ENCODE results near the gene CDS2. TPM values are rescaled to one million over a fixed set of nuclear protein-coding genes. Genes with fewer than 3 reads are reported as not detected.

Gene CDS2
- total RNA-seq, 1 donor, result 49.1 TPM

DNA sequence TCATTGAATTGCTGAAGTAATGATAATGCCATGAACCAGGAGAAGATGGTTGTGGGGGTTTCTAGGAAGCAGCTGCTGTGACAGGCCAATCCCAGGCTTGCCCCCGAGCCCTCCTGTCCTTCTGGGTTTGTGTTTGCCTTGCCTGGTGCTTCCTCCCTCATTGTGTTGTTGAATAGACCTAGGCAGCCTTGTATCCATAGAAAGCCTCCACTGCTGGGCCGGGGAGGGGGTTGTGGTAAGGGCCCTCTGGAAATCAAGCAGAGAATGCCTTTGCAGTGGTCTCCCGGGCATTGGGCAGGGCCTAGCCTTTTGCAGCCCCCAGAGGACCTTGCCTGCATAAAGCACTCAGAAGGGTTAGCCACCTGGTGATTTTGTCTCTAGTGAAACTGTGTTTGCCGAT, 69.3 kb downstream of the CDS2 start:
- H3K4me3 ChIP-seq (ENCODE audit: low read length), result no peak overlapping the region
- no peaks in the 10 kb centered on the region for H3K27me3 ChIP-seq (ENCODE audit: insufficient read depth, low read length)
- no peaks in the 10 kb centered on the region for H3K4me1 ChIP-seq (ENCODE audit: insufficient read depth, low read length)
- H3K9me3 ChIP-seq (ENCODE audit: low read depth, low read length), result no peaks in the 10 kb centered on the region

DNA sequence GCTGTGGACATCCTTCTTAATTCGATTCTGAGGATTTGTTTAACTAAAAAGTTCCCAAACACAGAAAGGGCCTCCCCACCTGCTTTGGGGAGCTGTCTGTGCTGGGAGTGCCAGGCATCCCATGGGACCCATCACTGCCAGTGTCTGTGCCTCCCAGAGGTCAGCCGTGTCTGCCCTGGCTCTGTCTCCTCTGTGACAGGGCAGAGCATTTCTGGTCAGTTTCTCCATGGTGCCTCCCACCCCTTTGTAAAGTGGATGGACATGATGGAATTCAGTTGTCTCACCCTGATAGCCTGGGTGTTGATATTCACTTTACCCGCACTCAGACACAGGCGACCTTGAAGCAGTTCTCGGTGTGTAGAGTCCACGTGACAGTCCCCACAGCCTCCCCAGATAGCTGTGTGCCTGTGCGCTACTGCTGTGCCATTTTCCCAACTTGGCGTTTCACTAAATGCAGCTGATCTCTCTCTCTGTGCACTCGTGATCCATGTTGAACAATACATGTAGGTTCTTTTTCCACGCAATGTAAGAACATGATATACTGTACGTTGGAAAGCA, 70.5 kb downstream of the CDS2 start:
- Histone ChIP-seq H3K4me1 (ENCODE audit: insufficient read depth, low read length) (no peaks in the 10 kb centered on the region), H3K27me3 (ENCODE audit: insufficient read depth, low read length) (no peaks in the 10 kb centered on the region), H3K4me3 (ENCODE audit: low read length) (no peak overlapping the region), H3K9me3 (ENCODE audit: low read depth, low read length) (no peaks in the 10 kb centered on the region)

DNA sequence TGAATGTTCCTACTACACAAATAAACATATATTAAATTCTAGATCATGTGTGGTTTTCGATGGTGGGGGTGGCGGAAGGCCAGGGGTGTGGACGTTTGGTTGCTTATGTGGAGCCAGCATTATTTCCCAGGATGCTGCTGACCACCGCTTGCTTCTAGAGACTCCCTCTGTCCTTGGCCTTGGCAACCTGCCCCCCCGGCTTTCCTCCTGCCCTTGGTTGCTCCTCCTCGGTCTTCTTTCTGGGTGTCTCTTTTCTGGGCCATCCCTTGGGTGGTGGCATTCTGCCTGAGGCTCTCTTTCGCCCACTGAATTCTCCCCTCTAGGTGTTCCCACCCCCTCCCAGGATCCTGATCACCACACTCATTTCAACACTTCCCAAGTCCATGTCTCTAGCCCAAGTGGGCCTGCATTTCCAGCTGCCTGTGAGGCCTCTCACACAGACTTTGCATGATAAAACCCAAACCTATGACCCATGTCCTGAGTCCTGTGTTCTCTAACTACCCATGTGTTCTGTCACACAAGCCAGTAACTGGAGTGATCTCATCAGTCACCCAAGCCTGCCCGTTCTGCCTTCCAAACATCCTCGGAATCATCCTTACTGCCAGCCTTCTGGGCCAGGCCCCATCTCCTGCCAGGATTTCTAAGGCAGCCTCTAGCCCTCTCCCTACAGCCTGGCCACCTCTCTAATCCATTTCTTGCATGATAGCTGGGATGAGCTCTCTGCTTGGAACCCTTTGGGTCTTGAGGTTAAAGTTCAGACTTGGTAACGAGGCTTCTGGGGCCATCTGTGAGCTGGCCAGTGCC, 71.2 kb downstream of the CDS2 start:
- no peak overlapping the region for H3K4me3 ChIP-seq (ENCODE audit: low read length)
- H3K9me3 ChIP-seq (ENCODE audit: low read depth, low read length), result no peaks in the 10 kb centered on the region
- no peaks in the 10 kb centered on the region for H3K27me3 ChIP-seq (ENCODE audit: insufficient read depth, low read length)
- H3K4me1 ChIP-seq (ENCODE audit: insufficient read depth, low read length), result no peaks in the 10 kb centered on the region

DNA sequence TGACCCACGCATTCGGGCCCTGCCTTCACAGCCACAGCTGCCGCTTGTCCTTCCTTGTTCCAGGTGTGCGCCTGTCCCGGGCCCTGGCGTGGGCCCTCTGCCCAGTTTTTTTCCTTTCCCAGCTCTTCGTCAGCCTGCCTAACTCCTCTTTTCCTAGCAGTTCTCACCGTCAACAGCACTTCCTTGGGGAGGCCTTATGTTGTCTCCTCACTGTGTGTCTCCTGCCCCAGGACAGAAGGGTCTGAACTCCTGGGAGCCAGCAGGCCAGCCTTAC, 71.8 kb downstream of the CDS2 start:
- Histone ChIP-seq H3K4me1 (ENCODE audit: insufficient read depth, low read length) (no peaks in the 10 kb centered on the region), H3K27me3 (ENCODE audit: insufficient read depth, low read length) (no peaks in the 10 kb centered on the region), H3K9me3 (ENCODE audit: low read depth, low read length) (no peaks in the 10 kb centered on the region), H3K4me3 (ENCODE audit: low read length) (no peak overlapping the region)

DNA sequence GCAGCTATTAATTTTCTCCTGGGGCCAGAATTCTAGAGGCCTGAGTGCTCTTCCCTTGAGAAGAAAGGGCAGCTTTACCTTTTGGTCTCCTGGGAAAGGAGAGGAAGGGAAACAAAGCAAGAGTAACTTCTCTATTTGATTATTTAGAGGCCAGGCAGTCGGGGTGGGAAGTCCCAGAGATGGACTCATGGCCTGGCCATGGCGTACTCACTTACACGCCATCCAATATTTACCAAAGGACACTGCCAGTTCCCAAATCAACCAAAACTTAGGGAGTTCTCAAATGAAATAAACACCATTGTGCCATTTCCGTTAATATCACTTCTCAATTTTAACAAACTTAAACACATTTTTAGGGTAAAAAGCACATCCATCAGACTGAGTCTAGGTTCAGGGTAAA, 76.6 kb downstream of the CDS2 start:
- Histone ChIP-seq H3K4me3 (ENCODE audit: low read length) (no peak overlapping the region), H3K27me3 (ENCODE audit: insufficient read depth, low read length) (no peaks in the 10 kb centered on the region), H3K9me3 (ENCODE audit: low read depth, low read length) (no peaks in the 10 kb centered on the region), H3K4me1 (ENCODE audit: insufficient read depth, low read length) (no peaks in the 10 kb centered on the region)

DNA sequence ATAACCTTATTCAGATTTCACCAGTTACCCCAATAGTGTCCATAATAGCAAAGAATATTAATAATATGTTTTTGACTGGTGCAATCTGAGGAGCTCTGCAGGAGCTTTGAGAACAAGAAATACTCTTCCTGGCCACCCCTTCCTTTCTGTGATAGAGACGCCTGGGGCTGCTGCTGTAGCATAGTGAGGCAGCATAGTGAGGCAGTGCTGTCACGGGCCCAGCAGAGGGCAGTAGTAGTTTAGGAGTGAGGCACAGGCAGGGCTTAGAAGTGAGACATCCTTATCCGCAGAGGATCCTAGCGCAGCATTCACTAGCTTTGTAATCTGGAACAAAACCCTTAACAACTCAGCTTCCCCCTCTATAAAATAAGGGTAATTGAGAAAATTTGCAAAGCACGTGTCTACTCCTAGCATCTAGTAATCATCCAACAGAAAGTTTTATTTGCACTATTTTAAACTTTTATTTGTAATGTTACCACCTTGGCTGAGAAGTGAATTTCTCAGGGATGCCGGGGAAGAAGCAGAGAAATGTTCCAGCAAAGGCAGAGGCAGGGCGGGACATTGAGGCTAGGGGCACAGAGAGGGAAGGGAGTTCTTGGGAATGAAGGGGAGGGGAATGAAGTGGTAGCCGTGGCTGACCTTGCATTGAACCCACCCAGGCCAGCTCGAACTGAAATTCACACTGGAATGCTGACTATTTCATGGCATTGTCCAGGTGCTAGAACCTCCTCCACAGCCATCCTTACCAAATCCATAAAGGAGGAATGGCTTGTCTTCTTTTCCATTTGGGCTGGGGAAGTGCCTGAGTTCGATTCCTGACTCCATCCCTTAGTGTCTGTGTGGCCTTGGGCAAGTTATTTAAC, 78.8 kb downstream of the CDS2 start:
- no peaks in the 10 kb centered on the region for H3K9me3 ChIP-seq (ENCODE audit: low read depth, low read length)
- H3K4me1 ChIP-seq (ENCODE audit: insufficient read depth, low read length), result no peaks in the 10 kb centered on the region
- no peaks in the 10 kb centered on the region for H3K27me3 ChIP-seq (ENCODE audit: insufficient read depth, low read length)
- no peak overlapping the region for H3K4me3 ChIP-seq (ENCODE audit: low read length)

DNA sequence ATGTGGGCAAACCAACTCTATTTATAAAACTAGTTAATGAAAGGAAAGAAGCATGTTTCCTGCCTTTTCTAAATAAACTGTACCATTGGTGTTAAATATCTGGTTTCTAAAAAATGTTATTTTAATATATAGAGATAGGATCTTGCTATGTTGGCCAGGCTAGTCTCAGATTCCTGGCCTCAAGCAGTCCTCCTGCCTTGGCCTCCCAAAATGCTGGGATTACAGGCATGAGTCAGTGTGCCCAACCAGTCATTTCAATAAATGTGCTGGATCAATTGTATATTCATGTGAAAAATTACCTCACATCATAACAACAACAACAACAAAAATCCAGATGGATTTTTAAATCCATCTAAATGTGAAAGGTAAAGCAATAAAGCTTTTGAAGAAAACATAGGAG, 80.3 kb downstream of the CDS2 start:
- Histone ChIP-seq H3K9me3 (ENCODE audit: low read depth, low read length) (no peaks in the 10 kb centered on the region), H3K27me3 (ENCODE audit: insufficient read depth, low read length) (no peaks in the 10 kb centered on the region), H3K4me1 (ENCODE audit: insufficient read depth, low read length) (no peaks in the 10 kb centered on the region), H3K4me3 (ENCODE audit: low read length) (no peak overlapping the region)

DNA sequence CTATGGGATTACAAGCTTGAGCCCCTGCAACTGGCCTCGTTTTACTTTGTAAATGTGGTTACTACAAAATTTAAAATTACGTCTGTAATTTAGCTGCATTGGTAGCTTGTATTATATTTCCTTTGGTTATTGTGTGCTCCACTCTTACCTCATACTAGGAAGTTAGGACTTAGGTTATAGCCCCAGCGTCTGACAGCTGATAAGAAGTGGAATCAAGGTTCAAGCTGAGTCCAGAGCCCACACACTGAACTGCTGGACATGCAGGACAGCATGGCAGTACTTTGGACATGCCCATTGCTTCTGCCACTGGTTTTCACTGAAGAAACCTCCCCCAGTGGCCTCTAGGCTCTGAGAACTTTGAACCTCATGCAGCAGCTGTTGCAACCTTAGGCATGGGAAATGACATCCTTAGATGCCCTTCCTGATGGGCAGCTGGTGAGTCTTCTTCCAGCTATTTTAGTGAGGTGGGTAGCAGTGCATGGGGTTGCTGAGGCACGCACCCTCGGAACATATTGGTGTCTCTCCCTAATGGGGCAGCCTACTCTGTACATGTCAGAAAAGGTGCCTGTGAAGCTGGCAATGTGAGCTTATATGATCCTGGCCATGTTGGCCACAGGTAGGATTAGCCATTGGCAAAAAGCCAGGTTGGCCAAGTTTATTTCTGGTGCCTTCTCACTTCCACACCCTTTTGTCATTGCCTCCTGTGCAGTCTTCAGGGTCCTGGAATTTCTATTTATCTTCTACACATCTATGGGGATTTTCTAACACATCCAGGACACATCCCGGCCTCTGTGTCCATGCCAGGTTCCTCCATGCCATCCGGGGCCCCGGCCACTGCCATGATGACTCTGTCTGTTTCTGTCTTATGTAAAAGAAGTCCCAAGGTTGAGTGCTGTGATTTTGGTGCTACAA, 85.3 kb downstream of the CDS2 start:
- Histone ChIP-seq H3K9me3 (ENCODE audit: low read depth, low read length) (no peaks in the 10 kb centered on the region), H3K4me3 (ENCODE audit: low read length) (no peak overlapping the region), H3K27me3 (ENCODE audit: insufficient read depth, low read length) (no peaks in the 10 kb centered on the region), H3K4me1 (ENCODE audit: insufficient read depth, low read length) (no peaks in the 10 kb centered on the region)

DNA sequence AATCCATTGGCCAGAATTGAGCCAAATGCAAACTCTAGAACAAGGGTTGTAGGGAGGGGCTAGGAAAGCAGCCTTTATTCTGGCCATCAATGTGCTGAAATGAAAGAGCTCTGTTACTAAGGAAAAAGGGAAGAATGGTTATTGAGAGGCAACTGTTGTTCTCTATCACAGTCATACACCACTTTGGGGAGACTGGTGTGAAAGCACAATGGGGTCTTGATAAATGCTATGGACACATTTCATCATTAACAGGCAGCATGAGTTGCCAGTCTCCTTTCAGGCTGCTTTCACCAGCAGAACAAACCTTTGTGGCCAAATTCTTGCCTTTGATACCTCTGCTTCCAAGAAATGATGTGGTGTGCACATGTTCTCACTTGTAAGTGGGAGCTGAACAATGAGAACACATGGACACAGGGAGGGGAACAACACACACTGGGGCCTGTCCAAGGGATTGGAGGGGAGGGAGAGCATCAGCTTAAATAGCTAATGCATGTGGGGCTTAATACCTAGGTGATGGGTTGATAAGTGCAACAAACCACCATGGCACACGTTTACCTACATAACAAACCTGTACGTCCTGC, 86.2 kb downstream of the CDS2 start:
- Histone ChIP-seq H3K4me1 (ENCODE audit: insufficient read depth, low read length) (no peaks in the 10 kb centered on the region), H3K27me3 (ENCODE audit: insufficient read depth, low read length) (no peaks in the 10 kb centered on the region)

DNA sequence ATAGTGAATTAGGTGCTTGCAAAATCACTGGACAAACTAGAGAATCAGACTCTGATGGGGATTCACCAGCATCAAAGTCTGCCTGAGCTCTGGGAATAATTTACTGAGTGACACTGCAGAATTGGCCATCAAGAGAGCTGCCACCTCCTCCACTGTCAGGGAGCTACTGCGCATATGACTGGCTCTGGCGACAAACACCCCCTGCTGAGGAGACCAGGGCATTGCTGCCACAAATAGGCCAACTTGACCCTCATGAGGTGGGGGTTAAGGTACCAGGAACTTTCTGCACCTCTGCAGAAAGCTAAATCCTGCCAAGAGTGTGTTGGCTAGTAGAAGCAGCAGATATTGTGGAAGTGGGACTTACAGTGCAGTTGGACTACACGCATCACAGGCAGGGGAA, 88.0 kb downstream of the CDS2 start:
- Histone ChIP-seq H3K9me3 (ENCODE audit: low read depth, low read length) (no peaks in the 10 kb centered on the region), H3K27me3 (ENCODE audit: insufficient read depth, low read length) (no peaks in the 10 kb centered on the region), H3K4me1 (ENCODE audit: insufficient read depth, low read length) (peaks cover under 1% of the 10 kb centered on the region), H3K4me3 (ENCODE audit: low read length) (no peak overlapping the region)

More for the DNA sequence above, 86.2 kb downstream of the CDS2 start:
- H3K9me3 ChIP-seq (ENCODE audit: low read depth, low read length), result no peaks in the 10 kb centered on the region
- H3K4me3 ChIP-seq (ENCODE audit: low read length), result no peak overlapping the region

DNA sequence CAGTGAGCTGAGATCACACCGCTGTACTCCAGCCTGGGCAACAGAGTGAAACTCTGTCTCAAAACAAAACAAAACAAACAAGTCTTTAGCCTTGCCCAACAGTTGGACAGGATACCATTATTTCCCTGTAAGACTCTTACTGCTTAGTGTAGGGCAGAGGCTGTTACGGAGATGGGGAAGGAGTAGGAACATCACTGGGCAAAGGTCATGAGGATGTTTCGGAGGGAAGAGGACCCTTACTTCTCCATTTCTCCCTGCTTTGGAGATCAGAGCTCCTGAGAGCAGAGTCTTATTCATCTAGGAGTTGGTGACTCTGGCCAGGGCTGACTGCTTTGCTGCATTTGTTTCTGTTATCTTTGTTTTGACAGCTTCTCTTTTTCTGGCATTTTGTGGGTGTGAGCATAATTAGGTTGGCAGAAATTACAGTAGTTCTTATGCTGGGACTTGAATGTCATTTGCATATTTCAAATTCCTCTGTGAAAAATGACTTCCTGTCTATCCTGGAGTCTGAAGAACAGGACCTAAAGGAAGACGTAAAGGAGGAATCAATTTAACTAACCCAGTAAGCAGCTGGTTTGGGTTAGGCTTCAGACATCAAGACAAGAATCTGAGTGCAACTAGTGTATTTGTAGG, 89.0 kb downstream of the CDS2 start:
- Histone ChIP-seq H3K4me1 (ENCODE audit: insufficient read depth, low read length) (peaks cover 8% of the 10 kb centered on the region), H3K9me3 (ENCODE audit: low read depth, low read length) (no peaks in the 10 kb centered on the region), H3K27me3 (ENCODE audit: insufficient read depth, low read length) (no peaks in the 10 kb centered on the region), H3K4me3 (ENCODE audit: low read length) (no peak overlapping the region)

DNA sequence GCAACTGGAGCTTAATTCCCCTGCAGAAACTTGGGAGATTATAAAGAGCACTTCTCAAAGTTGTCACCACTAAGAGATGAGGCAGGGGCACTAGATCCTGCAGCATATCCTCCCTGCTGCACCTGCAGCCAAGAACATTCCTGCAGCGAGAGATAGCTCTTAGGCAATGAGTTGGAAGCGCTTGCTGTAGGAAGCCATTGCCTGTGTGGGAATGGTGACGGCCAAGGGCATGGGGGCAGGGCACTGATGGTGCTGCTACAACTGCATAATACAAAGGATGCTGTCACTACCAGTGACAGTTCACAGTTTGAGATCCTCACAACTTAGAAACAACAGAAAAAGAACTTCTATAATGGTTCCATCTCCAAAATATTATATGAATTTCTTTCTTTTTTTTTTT, 89.9 kb downstream of the CDS2 start:
- Histone ChIP-seq H3K4me3 (ENCODE audit: low read length) (no peak overlapping the region), H3K27me3 (ENCODE audit: insufficient read depth, low read length) (no peaks in the 10 kb centered on the region), H3K9me3 (ENCODE audit: low read depth, low read length) (no peaks in the 10 kb centered on the region), H3K4me1 (ENCODE audit: insufficient read depth, low read length) (peaks cover 8% of the 10 kb centered on the region)

DNA sequence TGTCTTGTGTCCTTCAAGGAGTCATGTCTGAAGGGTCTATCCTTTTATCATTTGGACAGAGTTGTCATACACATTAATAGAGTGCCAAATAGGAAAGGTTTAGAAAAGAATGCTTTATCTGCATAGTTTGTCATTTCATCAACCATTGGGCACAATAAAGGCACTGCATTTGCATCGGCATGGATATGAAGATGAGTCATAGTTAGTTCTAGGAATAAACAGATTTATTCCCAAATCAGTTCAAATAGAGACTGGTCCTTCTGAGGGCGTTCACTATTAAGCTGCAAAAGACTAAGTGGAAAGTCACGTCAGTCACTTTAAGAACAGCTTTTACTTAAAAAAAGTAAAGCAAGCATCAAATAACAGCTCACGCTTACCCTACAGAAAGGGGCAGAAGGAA, 90.8 kb downstream of the CDS2 start:
- no peak overlapping the region for H3K4me3 ChIP-seq (ENCODE audit: low read length)
- H3K4me1 ChIP-seq (ENCODE audit: insufficient read depth, low read length), result peaks cover 8% of the 10 kb centered on the region
- no peaks in the 10 kb centered on the region for H3K27me3 ChIP-seq (ENCODE audit: insufficient read depth, low read length)
- no peaks in the 10 kb centered on the region for H3K9me3 ChIP-seq (ENCODE audit: low read depth, low read length)

DNA sequence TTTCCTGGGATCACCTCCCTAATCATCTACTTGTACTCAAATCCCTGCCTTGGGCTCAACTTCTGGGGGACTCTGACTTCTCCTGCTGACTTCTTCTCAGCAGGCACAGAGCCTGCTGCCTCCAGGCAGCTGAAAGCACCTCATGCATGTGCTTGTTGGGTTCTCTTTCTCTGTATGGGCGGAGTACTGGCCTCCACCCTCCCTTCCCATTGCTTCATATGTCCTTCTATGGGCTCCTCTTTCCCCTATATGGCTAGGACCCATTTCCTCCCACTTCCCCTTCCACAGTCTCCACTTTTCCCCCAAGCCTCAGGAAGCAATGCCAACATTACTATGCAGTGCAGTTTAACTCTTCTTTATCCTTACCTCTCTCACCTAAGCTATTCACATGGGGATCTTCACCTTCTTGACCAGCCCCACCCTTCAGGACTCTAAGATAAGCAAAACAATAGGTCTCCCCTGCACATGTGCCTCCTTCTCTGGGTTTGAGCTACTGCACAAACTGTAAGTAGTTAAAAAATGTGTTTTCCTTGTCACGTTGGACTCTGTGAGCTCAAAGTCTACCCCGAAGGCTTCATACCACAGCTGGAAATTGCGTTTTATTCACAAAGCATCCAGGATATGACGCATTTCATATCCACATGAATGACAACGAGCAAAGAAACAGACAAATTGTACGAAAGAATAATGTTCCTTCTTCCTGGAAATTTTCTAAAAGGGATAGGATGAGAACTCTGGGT, 93.7 kb downstream of the CDS2 start:
- no peaks in the 10 kb centered on the region for H3K9me3 ChIP-seq (ENCODE audit: low read depth, low read length)
- no peaks in the 10 kb centered on the region for H3K27me3 ChIP-seq (ENCODE audit: insufficient read depth, low read length)
- no peak overlapping the region for H3K4me3 ChIP-seq (ENCODE audit: low read length)
- peaks cover 8% of the 10 kb centered on the region for H3K4me1 ChIP-seq (ENCODE audit: insufficient read depth, low read length)
